Measurements from ENCODE around the gene AP4B1.

AP4B1 gene

DNA sequence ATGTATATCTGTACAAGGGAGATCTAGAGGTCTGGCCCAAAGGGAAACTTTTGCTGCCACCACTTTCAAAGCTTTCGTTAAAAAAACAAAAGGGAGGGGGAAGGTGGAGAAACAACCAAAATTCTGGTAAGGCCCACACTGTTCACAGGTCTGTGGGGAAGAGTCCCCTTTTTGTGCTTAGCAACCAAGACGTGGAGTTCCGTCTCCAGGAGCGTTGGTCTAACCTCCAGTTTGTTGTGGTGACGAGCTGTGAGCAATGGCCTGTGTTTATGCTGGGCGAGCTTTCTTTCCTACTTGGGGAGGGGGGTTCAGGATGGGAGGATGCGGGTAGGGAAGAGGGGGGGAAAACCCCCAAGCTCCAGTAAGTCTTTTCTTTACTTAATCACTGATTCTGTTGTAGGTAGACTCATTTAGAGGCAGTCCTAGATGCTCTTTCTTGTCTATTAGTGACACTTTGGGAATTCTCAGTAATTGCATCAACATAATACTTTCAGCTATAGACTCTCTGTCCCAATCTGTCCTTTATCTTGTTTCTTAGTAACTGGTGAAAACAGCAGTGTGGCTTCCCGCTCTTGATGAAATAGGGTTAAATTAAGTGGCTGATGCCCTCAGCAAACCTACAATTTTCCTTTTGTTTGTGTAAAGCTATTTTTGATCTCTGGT is 26.0 kb upstream of the AP4B1 start:
- DNase-seq (ENCODE audit: low spot score) = no peak

DNA sequence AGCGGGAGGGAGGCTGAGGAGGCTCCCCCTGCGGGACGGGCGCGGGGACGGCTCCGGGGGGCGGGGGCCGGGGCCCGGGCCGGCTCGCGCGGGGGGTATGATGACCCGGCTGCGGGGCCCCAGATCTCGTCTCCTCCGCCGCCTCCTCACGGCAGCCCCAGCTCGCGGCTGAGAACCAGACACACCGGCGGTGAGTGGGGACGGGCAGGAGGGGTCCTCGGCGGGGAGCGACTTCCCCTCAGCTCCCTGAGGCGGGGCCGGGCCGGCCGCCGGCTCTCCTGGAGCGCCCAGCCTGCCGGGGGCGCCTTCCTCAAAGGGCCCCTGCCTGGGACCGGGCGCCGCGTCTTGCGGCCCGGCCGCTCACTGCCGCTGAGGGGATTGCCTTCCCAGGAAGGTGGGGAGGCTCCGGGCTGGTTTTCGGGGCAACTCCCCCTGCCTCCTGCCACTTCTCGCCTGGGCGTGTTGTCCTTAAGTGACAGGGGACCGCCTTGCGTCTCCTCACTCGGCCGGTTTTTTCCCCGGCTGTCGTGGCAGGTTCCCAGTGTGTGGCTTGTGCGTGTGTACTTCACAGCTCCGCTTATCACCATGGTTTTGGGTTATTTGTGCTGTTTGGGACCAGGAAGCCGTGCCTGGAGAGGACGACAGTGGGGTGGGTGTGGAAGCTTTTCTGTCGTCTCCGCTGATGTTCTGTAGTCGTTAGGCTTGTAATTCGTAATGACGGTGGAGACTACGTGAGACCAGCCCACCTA is 25.3 kb upstream of the AP4B1 start:
- DNase-seq (ENCODE audit: low spot score) = peak; percentile 41

DNA sequence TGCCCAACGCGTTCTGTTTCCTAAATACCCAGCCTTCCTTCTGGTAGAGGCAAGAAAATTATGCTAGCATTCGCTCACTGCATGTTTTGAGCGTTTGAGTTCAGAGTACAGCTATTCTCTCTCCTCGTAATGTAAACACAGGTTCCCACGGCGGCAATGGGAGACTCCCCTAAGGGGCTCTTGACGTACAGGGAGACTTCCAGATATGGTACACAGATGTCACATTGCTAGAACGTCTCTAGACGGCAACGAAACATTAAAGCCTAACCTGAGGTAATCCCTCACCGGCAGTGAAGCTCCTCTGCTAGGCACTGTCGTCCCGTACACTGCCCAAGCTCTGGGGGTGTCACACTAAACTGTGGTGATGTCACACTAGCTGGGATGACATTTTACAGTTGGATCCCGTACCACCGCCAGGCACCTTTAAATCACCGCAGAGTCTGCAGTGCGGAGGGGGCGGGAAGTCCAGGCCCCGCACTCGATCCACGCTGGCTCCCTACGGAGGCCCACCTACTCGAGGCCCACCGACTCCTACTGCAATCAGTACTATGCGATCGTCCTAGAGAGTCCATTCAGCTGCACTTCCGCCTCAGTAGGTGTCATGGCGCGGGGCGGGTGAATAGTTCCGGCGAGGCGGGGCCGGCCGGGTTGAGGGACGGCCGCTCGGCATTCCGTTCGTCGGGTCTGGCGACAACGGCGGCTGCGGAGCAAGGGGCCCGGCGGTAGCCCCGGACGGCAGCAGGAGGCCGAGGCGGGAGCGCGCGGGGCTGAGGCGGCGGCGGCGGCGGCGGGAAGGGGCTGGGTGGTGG is 24.5 kb upstream of the AP4B1 start, which contains the start of gene HIPK1:
Gene HIPK1 (plus strand): TSS at position 384 of the 809 bp plus-strand sequence.
- peak; percentile 96 for DNase-seq (ENCODE audit: low spot score)

DNA sequence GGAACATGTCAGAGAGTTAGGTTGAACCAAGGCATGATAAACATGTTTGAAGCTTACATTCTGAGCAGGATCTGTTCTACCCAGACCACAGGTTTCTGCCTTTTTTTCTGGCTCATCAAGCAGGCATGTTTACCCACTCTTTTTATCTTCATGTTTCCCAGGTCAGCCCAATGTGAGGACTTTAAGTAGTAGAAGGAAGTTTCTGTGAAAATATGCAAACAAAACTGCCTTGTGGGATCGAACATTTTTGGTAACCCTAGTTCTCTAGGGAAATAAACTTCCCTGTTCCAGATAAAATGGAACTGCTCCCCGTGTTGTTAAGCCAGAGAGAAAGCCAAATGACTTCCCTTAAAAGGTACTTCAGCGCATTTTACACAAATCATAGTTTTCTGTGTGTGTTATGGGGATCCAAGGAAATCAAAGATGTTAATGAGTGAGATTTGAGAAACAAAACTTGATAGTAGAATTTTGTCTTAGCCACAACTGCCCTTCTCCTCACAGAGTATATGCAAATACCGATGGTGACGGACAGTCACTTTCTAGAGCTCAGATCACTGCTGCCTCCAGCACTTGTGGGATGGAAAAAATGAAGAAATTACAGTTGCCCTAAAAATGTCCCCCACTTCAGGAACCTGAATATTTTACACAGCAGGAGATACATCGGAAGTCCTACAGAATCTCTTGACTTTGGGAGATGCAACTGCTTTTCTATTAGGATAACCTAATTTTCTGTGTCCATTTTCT is 23.8 kb upstream of the AP4B1 start:
- DNase-seq (ENCODE audit: low spot score) = no peak

DNA sequence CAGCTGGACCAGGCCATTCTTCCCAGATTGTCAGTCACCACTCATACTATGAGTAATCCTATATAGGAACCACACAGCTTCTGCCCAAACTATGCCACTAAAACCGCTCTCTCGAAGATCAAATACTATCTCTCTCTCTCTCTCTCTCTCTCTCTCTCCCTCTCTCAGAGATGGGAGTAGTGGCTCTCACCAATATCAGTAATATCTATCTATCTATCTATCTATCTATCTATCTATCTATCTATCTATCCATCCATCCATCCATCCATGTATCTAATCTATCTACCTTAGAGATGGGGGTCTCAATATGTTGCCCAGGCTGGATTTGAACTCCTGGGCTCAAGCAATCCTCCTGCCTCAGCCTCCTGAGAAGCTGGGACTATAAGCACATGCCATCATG is 19.9 kb upstream of the AP4B1 start:
- no peak for DNase-seq (ENCODE audit: low spot score)

DNA sequence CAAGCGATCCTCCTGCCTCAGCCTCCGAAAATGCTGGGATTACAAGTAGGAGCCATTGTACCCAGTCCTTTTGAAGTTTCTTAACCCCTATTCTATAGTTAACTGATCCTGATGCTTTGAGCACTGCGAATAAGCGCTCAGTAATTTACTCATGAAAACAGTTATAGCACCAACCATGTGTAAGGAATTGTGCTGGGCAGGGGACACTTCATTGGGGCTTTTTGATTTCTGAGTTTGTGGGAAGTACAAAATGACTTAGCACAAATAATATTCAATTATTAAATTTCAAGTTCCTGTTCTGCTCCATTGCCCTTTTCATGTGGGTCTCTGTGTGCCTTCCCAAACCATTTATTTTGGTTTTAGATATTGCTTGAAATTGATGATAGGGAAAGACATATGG is 18.4 kb upstream of the AP4B1 start:
- DNase-seq (ENCODE audit: low spot score) = no peak

DNA sequence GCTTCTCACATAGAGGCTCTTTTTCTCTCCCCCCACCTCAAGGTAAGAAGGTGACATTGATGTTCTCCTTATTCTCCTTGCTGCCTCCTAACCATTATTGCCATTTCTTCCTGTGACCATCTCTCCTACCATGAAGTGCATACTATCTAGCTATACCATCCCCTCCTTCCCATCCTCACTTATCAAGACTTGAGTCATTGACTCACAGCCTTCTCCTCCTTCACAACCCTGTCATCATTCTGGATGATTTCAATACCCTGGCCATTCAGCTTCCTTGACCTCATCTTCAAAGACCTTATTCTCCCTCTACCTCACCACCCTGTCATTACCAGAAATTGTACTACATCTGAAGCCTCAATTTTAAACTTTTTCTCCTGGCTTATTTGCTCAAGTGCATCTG is 13.6 kb upstream of the AP4B1 start:
- no peak for DNase-seq (ENCODE audit: low spot score)

DNA sequence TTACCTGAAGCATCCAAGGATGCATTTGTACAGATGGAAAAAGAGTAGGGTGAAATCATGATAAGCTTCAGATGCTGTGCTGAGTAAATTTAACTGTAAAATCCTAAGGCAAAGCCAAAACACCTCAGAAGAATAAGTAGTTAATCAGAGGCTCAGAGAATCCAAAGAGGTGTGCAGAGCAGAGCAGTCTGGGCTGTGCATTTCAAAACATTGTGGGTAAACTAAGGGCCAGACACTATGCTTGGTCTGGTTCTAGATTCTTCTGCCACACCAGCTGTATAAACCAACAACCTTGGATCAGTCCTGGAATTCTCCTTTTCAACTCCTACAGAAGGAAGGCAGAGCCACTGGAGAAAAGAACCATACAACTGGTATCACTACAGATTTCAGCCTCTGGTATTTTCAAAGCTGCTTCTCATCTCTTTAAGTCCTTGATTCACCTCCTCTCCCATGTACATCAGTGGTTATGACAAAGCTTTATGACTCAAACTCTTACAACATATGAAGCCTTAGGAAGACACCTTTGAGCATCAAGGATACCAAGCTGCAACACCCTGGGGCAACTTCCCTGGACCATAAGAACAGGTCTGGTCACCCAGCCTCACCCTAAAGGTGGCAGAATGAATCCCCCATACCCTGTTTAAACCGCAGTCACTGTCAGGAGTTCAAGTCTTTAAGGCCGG is 12.9 kb upstream of the AP4B1 start:
- DNase-seq (ENCODE audit: low spot score) = no peak

DNA sequence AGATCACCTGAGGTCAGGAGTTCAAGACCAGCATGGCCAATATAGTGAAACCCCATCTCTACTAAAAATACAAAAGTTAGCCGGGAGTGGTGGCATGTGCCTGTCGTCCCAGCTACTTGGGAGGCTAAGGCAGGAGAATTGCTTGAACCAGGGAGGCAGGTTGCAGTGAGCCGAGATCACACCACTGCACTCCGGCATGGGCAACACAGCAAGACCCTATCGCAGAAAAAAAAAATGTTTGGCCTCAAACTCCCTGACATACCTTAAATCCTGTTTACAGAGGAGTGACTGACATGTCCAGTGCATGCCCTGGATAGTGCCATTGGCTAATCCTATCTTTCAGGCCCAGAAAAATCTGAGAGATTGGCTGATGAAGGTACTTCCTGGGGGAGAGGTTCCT is 12.4 kb upstream of the AP4B1 start:
- DNase-seq (ENCODE audit: low spot score) = no peak

DNA sequence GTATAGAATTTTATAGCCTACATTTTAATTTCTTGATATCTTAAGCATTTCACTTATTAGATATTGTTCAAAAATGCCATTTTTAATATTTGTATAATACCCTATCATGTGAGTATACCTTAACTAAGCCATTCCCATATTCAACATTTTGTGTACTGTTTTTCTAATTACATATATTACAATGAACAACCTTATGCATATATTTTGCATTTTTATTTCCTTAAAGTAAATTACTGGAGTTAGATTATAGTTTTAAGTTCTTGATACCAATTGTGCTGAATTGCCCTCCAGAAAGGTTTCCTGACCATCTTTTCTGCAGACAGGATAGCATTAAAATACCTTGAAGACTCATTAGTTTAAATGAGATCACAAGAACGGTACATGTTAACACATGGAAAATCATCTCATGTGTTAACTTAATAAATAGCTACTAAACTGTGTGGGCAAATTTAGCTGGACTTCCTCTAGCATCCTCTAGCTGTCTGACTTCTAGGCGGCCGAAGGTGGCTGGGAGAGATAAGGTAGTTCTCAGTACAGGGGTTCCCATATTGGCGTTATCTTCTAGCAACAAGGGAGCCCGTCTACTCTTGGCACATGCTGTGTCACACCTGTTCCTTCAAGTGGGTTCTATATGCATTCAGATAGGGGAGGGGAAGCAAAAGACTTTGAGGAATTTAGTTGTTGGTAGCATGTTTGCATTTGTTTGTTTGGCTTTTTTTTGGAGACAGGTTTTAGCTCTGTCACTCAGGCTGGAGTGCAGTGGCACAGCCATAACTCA is 9.5 kb upstream of the AP4B1 start:
- DNase-seq (ENCODE audit: low spot score) = no peak

DNA sequence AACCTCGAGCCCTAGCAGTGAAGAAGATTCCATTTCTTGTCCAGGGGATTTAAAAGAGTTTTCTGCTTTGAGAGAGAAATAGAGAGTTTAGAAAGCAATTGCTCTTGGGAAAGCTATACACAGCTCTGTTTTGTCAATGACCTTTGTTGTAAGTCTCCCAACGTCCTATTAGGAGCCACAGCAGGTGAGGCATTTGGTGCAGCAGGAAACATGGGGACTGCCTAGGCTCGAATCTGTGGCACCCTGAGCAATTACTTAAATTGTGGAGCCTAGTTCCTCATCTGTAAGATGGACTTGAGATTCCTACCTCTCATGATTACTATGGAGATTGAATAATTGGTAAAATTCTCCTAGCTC is 8.7 kb upstream of the AP4B1 start:
- no peak for DNase-seq (ENCODE audit: low spot score)

DNA sequence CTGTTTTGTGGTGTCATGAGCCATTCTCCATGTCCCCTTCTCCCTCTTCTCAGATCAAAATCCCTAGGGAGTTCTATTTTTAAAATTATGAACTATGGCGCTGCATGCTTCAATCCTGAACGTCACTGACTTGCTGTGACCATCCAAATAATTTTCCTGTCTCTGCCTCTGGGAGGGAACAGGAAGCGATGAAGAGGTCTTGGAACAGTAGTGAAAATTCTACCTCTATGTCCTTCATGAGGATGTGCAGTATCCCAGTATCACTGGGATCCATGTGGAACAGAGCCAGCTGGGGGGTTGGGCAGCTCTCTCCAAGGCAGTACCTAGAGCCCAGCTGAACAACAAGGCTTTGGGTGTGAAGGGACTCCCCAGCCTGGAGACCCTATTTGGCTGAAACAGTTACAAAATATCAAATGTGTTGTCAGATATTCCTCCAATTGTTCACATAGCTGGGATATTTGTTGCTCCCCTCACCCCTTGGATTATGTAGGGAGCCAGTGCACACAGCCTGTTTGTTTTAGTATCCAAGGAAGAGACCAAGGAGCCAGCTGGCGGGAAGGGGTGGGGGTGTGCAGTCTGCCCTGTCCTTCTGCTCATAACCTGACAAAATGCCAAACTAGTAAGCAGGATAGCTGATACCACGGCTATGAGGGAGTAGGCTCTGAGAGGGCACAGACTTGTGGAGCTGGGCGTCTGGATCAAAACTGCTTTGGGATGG is 8.2 kb upstream of the AP4B1 start:
- peak; percentile 34 for DNase-seq (ENCODE audit: low spot score)

DNA sequence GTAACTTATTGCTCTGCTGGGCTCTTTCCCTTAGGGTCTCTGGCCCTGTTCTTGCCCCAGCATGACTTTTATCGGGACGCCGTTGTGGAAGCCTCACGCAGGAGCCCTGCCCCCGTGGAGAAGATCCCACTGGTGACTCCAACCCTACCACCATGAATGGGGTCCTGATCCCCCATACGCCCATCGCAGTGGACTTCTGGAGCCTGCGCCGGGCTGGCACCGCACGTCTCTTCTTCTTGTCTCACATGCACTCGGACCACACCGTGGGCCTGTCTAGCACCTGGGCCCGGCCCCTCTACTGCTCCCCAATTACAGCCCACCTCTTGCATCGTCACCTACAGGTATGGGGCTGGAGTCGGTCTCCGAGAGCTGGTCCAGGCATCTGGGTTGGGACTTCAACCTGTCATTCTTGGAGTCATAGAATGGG is 849 bp upstream of the AP4B1 start:
- no peak for DNase-seq (ENCODE audit: low spot score)

DNA sequence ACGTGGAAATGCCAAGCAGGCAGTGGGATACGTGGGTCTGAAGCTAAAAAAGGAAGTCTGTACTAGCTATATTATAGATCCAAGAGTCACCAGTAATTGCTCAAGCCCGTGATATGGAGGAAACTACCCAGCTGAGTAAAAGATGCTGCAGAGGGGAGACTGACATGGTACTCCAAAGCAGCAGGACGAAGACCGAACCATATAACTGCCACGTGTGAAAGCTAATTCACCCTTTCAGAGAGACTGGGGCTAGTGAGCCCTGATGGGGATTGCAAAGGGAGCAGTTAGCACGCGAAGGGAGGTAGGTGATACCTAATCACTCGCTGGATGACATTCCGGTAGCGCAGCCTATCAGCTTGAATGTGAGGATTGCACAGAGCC is 316 bp downstream of the AP4B1 start:
- no peak for DNase-seq (ENCODE audit: low spot score)

DNA sequence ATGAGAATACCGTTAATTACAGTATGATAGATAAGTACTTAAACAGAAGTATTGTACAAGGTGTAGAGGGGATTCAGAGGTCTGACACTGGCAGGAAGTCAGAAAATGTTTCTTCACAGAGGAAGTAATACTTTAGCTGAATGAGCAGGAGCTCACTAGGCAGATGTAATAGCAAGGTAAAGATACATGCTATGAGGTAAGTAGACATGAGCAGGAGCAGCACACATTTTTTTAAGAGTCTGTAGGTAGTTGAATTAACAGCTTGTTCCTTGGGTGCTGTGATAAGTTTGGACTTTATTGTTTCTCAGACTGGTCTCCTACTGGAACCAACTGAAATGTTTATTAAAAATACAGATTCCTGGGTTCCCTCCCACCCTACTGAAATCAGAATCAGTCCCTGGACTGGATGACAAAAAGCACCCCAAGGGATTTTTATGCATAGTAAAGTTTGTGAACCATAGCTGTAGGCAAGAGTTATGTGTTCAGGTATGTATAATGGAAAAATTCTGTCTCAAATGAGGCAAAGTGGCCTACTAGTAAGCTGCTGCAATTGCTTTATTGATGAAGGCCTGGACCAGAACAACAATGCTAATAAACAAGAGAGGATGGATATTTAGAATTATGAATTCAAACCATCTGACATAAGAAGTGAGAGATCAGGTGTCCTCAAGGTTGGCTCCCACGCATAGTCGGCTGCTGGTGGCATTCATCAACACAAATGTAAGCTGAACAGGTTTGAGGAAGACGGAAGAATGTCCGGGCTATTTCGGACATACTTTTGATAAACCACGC is 902 bp downstream of the AP4B1 start:
- peak; percentile 9 for DNase-seq (ENCODE audit: low spot score)

DNA sequence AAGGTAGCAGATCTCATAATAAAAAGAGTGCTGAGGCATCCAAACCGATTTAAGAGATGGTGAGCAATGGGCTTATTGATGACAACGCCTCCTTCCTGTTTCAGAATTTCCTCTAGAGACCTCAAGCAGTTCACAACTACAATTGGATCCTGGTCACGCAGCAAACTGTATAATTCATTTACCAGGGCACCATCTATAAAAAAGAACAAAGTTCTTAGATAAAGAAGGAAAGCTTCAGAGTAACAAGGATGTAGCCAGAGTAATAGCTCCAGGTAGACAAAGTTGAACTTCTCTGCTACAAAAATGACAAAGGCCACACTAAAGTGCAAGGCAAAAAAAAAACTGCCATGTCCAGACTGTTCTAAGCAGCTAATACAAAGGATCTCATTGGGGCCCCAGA is 3.4 kb downstream of the AP4B1 start:
- DNase-seq (ENCODE audit: low spot score) = no peak

DNA sequence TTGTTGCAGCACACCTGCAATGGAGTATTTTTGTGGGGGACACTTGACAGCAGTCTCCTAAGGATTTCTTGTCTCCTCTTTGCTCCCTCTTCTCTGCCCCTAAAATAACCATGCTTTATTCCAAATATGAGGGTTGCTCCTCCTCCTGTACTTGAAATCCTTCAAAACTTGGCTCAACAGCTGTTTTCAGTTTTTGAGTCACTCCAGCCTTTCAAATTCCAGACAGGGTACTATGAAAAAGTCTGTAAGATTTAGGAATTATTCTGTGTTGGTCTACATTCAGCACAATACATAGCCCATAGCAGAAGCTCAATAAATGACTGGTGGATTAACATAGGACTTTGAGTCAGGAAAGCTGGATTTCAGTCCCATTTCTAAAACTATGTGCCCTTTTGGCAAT is 5.5 kb downstream of the AP4B1 start:
- no peak for DNase-seq (ENCODE audit: low spot score)

DNA sequence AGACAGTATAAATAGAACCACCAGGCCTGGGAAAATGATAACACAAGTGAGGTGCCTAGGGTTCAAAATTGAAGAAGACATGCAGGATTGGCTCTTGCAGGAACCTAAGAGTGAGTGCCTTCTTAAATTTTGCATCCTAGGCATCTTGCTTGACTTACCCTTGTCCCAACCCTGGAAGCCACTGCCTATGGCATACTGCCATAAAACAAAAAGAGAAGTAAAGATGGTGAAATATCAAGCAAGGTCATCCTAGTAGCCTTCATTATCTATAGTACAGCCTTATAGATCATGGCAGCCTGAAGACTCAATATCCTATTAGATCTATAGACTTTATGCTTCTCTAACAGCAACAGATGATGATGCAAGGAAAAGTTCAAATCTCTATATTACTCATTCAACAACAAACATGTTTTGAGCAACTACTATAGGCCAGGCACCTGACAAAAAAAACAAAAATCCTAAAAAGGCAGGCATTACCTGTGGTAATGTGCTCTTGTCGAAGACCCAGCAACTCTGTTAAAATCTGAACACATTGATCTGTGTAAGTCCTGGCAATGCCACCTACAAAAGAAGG is 6.3 kb downstream of the AP4B1 start:
- no peak for DNase-seq (ENCODE audit: low spot score)

DNA sequence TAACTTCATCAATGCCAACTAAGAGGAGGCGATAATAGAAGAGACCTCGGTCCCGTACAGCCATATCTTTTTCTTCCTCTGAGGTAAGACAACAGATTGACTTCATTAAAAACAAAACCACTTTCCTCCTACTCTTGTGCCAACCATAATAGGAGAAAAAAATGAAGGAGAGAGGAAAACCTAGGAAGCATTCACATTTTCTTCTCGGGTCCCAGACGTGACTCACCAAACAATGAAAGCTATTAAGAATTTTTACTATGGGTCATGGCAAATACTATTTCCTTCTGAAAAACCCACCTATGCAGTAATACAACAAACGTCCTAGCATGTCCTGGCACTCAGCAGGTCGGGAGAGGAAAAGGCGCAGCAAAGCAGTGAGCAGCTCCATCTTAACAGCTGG is 8.6 kb downstream of the AP4B1 start:
- DNase-seq (ENCODE audit: low spot score) = no peak
